Tibial nerve (tissue), 4 donors: ENCODE data around the gene TNFAIP8L2. TPM values are rescaled to one million over a fixed set of nuclear protein-coding genes. Genes with fewer than 3 reads are reported as not detected.

Experiments
- DNase-seq, 2 donors: peaks; one replicate each; pipeline ENCODE4 v3.0.0-alpha.2; 2019; ENCODE audit warnings: low spot score in 2 of 2
- H3K27ac ChIP-seq, 4 donors: fragments of 200-600 bp; sonication (generic) in 3 of 4; one replicate each; pipeline ENCODE4 v1.5.1; 2017 to 2019; ENCODE audit warnings: mild to moderate bottlenecking in 1 of 4
- H3K27me3 ChIP-seq, 2 donors: fragments of 200-600 bp; sonication (generic) in 1 of 2; one replicate each; pipeline versions ENCODE4 v1.5.1 to v1.6.0; 2017 to 2019
- H3K36me3 ChIP-seq, 3 donors: fragments of 200-600 bp; sonication (generic); one replicate each; pipeline ENCODE4 v1.5.1; 2018 to 2019
- H3K4me1 ChIP-seq, 4 donors: fragments of 200-600 bp; sonication (generic) in 3 of 4; one replicate each; pipeline ENCODE4 v1.5.1; 2017 to 2019
- H3K4me3 ChIP-seq, 4 donors: fragments of 200-600 bp; sonication (generic) in 3 of 4; one replicate each; pipeline ENCODE4 v1.5.1; 2017 to 2019; ENCODE audit warnings: mild to moderate bottlenecking in 1 of 4, moderate library complexity in 1 of 4
- H3K9me3 ChIP-seq, 4 donors: fragments of 200-600 bp; sonication (generic) in 3 of 4; one replicate each; pipeline ENCODE4 v1.5.1; 2017 to 2019
- CTCF ChIP-seq, 5 experiments: fragments of 200-600 bp in 3 of 5; fragments of 450-650 bp in 2 of 5; sonication (generic) in 3 of 5; IDR thresholded peaks; one replicate each; pipeline ENCODE4 v1.5.1; 2016 to 2019; ENCODE audit warnings: antibody characterized with exemption in 5 of 5, mild to moderate bottlenecking in 3 of 5, moderate library complexity in 2 of 5
- EP300 ChIP-seq, 2 donors: sonication (generic); formaldehyde crosslinking; IDR thresholded peaks; one replicate each; pipeline ENCODE4 v1.6.1; 2017; ENCODE audit warnings: antibody characterized with exemption in 2 of 2, mild to moderate bottlenecking in 1 of 2
- POLR2A ChIP-seq, 2 donors: fragments of 450-650 bp; IDR thresholded peaks; one replicate each; pipeline ENCODE4 v1.6.1; 2017; ENCODE audit warnings: antibody characterized with exemption in 2 of 2, mild to moderate bottlenecking in 2 of 2, moderate library complexity in 2 of 2
- WGBS, 2 donors: methylation state at CpG; one replicate each; pipeline ENCODE4 v1.1.5; 2018; 5-methylcytosine and 5-hydroxymethylcytosine counted together
- total RNA-seq, 4 donors: library from RNA; depleted of rRNA; stranded (reverse); fragments of >200 nt; gene quantifications; one replicate each; pipeline ENCODE4 v1.1.0, GENCODE V29; 2016

TNFAIP8L2 gene
- total RNA-seq, 4 donors from 2014 or later = 4.4 to 12.9 (median 8.6) TPM

GRCh38 chr1:151167116-151167515 lies 10.7 kb downstream of the TNFAIP8L2 start:
- no peak for DNase-seq
- Histone ChIP-seq H3K9me3 (no peaks in the 10 kb centered on the region), H3K36me3 (peaks cover 0 to 52% (median 0%) of the 10 kb centered on the region in 3 donors), H3K4me1 (peaks cover 5 to 43% (median 18%) of the 10 kb centered on the region in 4 donors), H3K27me3 (no peaks in the 10 kb centered on the region), H3K4me3 (peak overlapping the region in 1 of 4 donors; percentile 79), H3K27ac (no peak overlapping the region)
- WGBS, 2 donors = 80 to 92% methylated on average over 6 of the region's 6 CpGs
- TF ChIP-seq POLR2A (IDR thresholded peaks at IDR 0.05) (no peak), EP300 (IDR thresholded peaks at IDR 0.05) (no peak), CTCF (IDR thresholded peaks at IDR 0.05) (no peak)

- no peak overlapping the region for H3K4me3 ChIP-seq
- peaks cover 0 to 92% (median 4%) of the 10 kb centered on the region in 3 donors for H3K36me3 ChIP-seq
- no peaks in the 10 kb centered on the region for H3K27me3 ChIP-seq
- TF ChIP-seq EP300 (IDR thresholded peaks at IDR 0.05) = no peak
- no peak for TF ChIP-seq POLR2A (IDR thresholded peaks at IDR 0.05)
- TF ChIP-seq CTCF (IDR thresholded peaks at IDR 0.05) = no peak
- peaks cover 5 to 18% (median 10%) of the 10 kb centered on the region in 4 donors for H3K4me1 ChIP-seq
- no peak for DNase-seq
- H3K9me3 ChIP-seq = no peaks in the 10 kb centered on the region
- WGBS, 2 donors = 79 to 88% methylated on average over 5 of the region's 5 CpGs
- H3K27ac ChIP-seq = no peak overlapping the region
These were observed 14.7 kb downstream of the TNFAIP8L2 start for GRCh38 chr1:151171190-151171589.

- DNase-seq = no peak
- TF ChIP-seq EP300 (IDR thresholded peaks at IDR 0.05) (no peak), CTCF (IDR thresholded peaks at IDR 0.05) (no peak), POLR2A (IDR thresholded peaks at IDR 0.05) (no peak)
- 41 to 47% methylated on average over 6 of the region's 6 CpGs for WGBS, 2 donors
- H3K36me3 ChIP-seq = peaks cover 0 to 100% (median 17%) of the 10 kb centered on the region in 3 donors
- no peak overlapping the region for H3K4me3 ChIP-seq
- no peak overlapping the region for H3K27ac ChIP-seq
- H3K4me1 ChIP-seq = peaks cover 0 to 5% (median 0%) of the 10 kb centered on the region in 4 donors
- H3K27me3 ChIP-seq = no peaks in the 10 kb centered on the region
- no peaks in the 10 kb centered on the region for H3K9me3 ChIP-seq
These were observed 18.7 kb downstream of the TNFAIP8L2 start for GRCh38 chr1:151175041-151175741.

GRCh38 chr1:151175863-151176262 lies 19.4 kb downstream of the TNFAIP8L2 start, which contains the start of gene TMOD4:
TSS of gene TMOD4 (minus strand) at chr1:151175981. CDS start at chr1:151174875, 1,106 bp downstream.
- no peaks in the 10 kb centered on the region for H3K9me3 ChIP-seq
- H3K4me3 ChIP-seq = no peak within 1 kb of the TSS
- peaks cover 0 to 5% (median 0%) of the 10 kb centered on the region in 4 donors for H3K4me1 ChIP-seq
- H3K27ac ChIP-seq = no peak within 1 kb of the TSS
- H3K27me3 ChIP-seq = no peaks in the 10 kb centered on the region
- 52 to 58% methylated on average over 4 of the region's 4 CpGs for WGBS, 2 donors
- TF ChIP-seq POLR2A (IDR thresholded peaks at IDR 0.05) (no peak), CTCF (IDR thresholded peaks at IDR 0.05) (peak in 4 of 5 experiments; percentile 17 to 26 (median 24)), EP300 (IDR thresholded peaks at IDR 0.05) (no peak)
- H3K36me3 ChIP-seq = peaks cover 0 to 100% (median 22%) of the 10 kb centered on the region in 3 donors
- DNase-seq = no peak

GRCh38 chr1:151176514-151177045 lies 20.1 kb downstream of the TNFAIP8L2 start:
- WGBS, 2 donors = 91 to 94% methylated on average over 17 of the region's 17 CpGs

More at GRCh38 chr1:151176514-151177045, 20.1 kb downstream of the TNFAIP8L2 start:
- no peaks in the 10 kb centered on the region for H3K9me3 ChIP-seq
- H3K4me1 ChIP-seq = peaks cover 0 to 5% (median 0%) of the 10 kb centered on the region in 4 donors
- no peak overlapping the region for H3K27ac ChIP-seq
- no peak for TF ChIP-seq CTCF (IDR thresholded peaks at IDR 0.05)
- no peak for TF ChIP-seq EP300 (IDR thresholded peaks at IDR 0.05)
- no peak for TF ChIP-seq POLR2A (IDR thresholded peaks at IDR 0.05)
- H3K27me3 ChIP-seq = no peaks in the 10 kb centered on the region
- H3K36me3 ChIP-seq = peaks cover 0 to 100% (median 27%) of the 10 kb centered on the region in 3 donors
- no peak for DNase-seq
- H3K4me3 ChIP-seq = no peak overlapping the region
